ENCODE measurements around the gene VDR.

GRCh38 chr12:47885566-47885965, 19.2 kb downstream of the VDR start:
- TF ChIP-seq POLR2A (IDR thresholded peaks at IDR 0.05) (no peak), CTCF (IDR thresholded peaks at IDR 0.05) (no peak)

Measured in adrenal gland (tissue), 5 donors.